Peyer's patch (tissue), 4 donors: ENCODE results near the gene CCDC184. TPM values are rescaled to one million over a fixed set of nuclear protein-coding genes. Genes with fewer than 3 reads are reported as not detected.

Experiments used
- DNase-seq, 3 donors: peaks; one replicate each; pipeline ENCODE4 v3.0.0-alpha.2; 2017 to 2019
- H3K27ac ChIP-seq, 4 donors: fragments of 200-600 bp; sonication (generic); one replicate each; pipeline ENCODE4 v1.5.1; 2016 to 2019
- H3K27me3 ChIP-seq, 2 donors: fragments of 200-600 bp; sonication (generic); one replicate each; pipeline ENCODE4 v1.5.1; 2019
- H3K36me3 ChIP-seq, 3 donors: fragments of 200-600 bp; sonication (generic); one replicate each; pipeline ENCODE4 v1.5.1; 2016 to 2019
- H3K4me1 ChIP-seq, 4 donors: fragments of 200-600 bp; sonication (generic); one replicate each; pipeline ENCODE4 v1.5.1; 2016 to 2019
- H3K4me3 ChIP-seq, 4 donors: fragments of 200-600 bp; sonication (generic); 1 replicate in 3 of 4; 2 replicates in 1 of 4; pipeline ENCODE4 v1.5.1; 2016 to 2019; ENCODE audit warnings: mild to moderate bottlenecking in 1 of 4
- H3K9me3 ChIP-seq, 4 donors: fragments of 200-600 bp; sonication (generic); one replicate each; pipeline ENCODE4 v1.5.1; 2016 to 2019; ENCODE audit warnings: mild to moderate bottlenecking in 1 of 4
- CTCF ChIP-seq, 6 experiments: fragments of 450-650 bp in 4 of 6; fragments of 200-600 bp in 2 of 6; sonication (generic) in 1 of 6; IDR thresholded peaks; one replicate each; pipeline ENCODE4 v1.5.1; 2017 to 2019; ENCODE audit warnings: antibody characterized with exemption in 6 of 6, mild to moderate bottlenecking in 3 of 6, moderate library complexity in 1 of 6
- POLR2A ChIP-seq, 2 donors: fragments of 450-650 bp; IDR thresholded peaks; one replicate each; pipeline ENCODE4 v1.5.1; 2017; ENCODE audit warnings: antibody characterized with exemption in 2 of 2, mild to moderate bottlenecking in 2 of 2, moderate library complexity in 2 of 2
- total RNA-seq, 4 donors: library from RNA; depleted of rRNA; stranded (reverse); fragments of >200 nt; gene quantifications; one replicate each; pipeline ENCODE4 v1.1.0, GENCODE V29; 2016

CCDC184 gene
- total RNA-seq, 4 donors from 2014 or later, result 0.40 TPM; not detected in 3

- no peaks in the 10 kb centered on the region for H3K27me3 ChIP-seq
- peaks cover 0 to 21% (median 5%) of the 10 kb centered on the region in 4 donors for H3K4me1 ChIP-seq
- H3K4me3 ChIP-seq, result no peak overlapping the region
- H3K27ac ChIP-seq, result no peak overlapping the region
- H3K36me3 ChIP-seq, result no peaks in the 10 kb centered on the region
- no peak for DNase-seq
- TF ChIP-seq POLR2A (IDR thresholded peaks at IDR 0.05), result no peak
- no peak for TF ChIP-seq CTCF (IDR thresholded peaks at IDR 0.05)
- no peaks in the 10 kb centered on the region for H3K9me3 ChIP-seq
These were observed 3.0 kb upstream of the CCDC184 start for GRCh38 chr12:48180424-48180823.

DNA sequence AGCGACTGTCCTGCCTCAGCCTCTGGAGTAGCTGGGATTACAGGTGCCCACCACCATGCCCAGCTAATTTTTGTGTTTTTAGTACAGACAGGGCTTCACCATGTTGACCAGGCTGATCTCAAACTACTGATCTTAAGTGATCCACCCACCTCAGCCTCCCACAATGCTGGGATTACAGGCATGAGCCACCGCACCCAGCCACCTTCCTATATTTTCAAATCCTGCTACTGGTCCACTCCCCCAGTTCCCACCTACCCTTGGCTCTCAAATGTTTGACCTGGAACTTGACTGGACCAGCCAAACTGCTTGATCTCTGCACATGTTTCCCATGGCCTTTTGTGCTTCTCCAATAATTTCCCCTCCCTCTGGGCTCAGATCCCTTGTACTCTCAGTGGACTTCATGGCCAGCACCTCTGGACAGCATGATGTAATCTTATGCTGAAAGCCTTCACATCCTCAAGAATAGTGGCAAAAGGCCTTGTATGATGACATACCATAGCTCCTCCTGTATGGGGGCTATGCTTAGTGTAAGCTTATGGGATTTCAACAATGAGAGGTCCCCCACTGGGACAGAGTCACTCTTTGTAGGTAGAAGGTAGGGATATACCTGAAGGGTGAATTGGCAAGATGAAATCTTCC, 2.5 kb upstream of the CCDC184 start:
- peaks cover 0 to 21% (median 5%) of the 10 kb centered on the region in 4 donors for H3K4me1 ChIP-seq
- no peak overlapping the region for H3K4me3 ChIP-seq
- no peak overlapping the region for H3K27ac ChIP-seq
- H3K27me3 ChIP-seq, result no peaks in the 10 kb centered on the region
- no peaks in the 10 kb centered on the region for H3K36me3 ChIP-seq
- H3K9me3 ChIP-seq, result no peaks in the 10 kb centered on the region
- DNase-seq, result no peak
- TF ChIP-seq POLR2A (IDR thresholded peaks at IDR 0.05) (no peak), CTCF (IDR thresholded peaks at IDR 0.05) (no peak)

DNA sequence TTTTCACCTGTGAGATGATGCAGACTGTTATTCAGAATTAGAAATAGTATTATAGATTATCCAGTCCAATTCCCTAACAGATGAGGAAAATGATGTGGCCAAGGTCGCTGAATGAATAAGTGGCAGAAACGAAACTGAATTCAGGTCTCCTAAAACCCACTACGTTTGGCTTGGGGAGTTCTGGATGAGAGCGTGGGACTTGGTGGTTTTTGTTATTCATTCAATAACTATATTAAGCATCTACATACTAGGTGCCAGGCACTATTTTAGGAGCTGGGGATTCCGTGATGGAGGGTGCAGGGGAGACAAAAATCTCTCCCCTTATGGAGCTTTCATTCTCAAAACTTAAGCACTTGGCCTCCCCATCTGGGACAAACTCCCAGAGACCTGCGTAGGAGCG, 813 bp upstream of the CCDC184 start:
- no peaks in the 10 kb centered on the region for H3K36me3 ChIP-seq
- no peak overlapping the region for H3K27ac ChIP-seq
- peak overlapping the region; percentile 56 to 62 (median 60) for H3K4me3 ChIP-seq
- H3K27me3 ChIP-seq, result no peaks in the 10 kb centered on the region
- no peaks in the 10 kb centered on the region for H3K9me3 ChIP-seq
- H3K4me1 ChIP-seq, result peaks cover 0 to 21% (median 5%) of the 10 kb centered on the region in 4 donors
- no peak for DNase-seq
- TF ChIP-seq POLR2A (IDR thresholded peaks at IDR 0.05) (no peak), CTCF (IDR thresholded peaks at IDR 0.05) (no peak)

- no peaks in the 10 kb centered on the region for H3K9me3 ChIP-seq
- no peaks in the 10 kb centered on the region for H3K27me3 ChIP-seq
- TF ChIP-seq CTCF (IDR thresholded peaks at IDR 0.05), result no peak
- TF ChIP-seq POLR2A (IDR thresholded peaks at IDR 0.05), result no peak
- peaks cover 0 to 21% (median 5%) of the 10 kb centered on the region in 4 donors for H3K4me1 ChIP-seq
- H3K4me3 ChIP-seq, result peak overlapping the region; percentile 56 to 62 (median 60)
- no peak for DNase-seq
- peak overlapping the region in 1 of 4 donors; percentile 56 for H3K27ac ChIP-seq
- no peaks in the 10 kb centered on the region for H3K36me3 ChIP-seq
These were observed 568 bp downstream of the CCDC184 start for GRCh38 chr12:48183876-48184548.

GRCh38 chr12:48184549-48184922, 1.1 kb downstream of the CCDC184 start:
- H3K27me3 ChIP-seq, result no peaks in the 10 kb centered on the region
- H3K27ac ChIP-seq, result no peak overlapping the region
- H3K36me3 ChIP-seq, result no peaks in the 10 kb centered on the region
- DNase-seq, result no peak
- peak overlapping the region in 3 of 4 donors; percentile 59 to 62 (median 60) for H3K4me3 ChIP-seq
- H3K4me1 ChIP-seq, result peaks cover 0 to 21% (median 5%) of the 10 kb centered on the region in 4 donors
- TF ChIP-seq POLR2A (IDR thresholded peaks at IDR 0.05) (no peak), CTCF (IDR thresholded peaks at IDR 0.05) (no peak)
- no peaks in the 10 kb centered on the region for H3K9me3 ChIP-seq
